Lower leg skin (tissue), 4 donors: ENCODE measurements around the gene MEI1. TPM values are rescaled to one million over a fixed set of nuclear protein-coding genes. Genes with fewer than 3 reads are reported as not detected.

Experiments
- DNase-seq, 2 donors: peaks; one replicate each; pipeline ENCODE4 v3.0.0-alpha.2; 2019; ENCODE audit warnings: low spot score in 2 of 2
- H3K4me3 ChIP-seq: fragments of 200-600 bp; sonication (generic); 2 replicates; pipeline ENCODE4 v1.5.1; 2017; ENCODE audit warnings: mild to moderate bottlenecking, low read depth; ENCODE audit not compliant: poor library complexity, severe bottlenecking
- CTCF ChIP-seq, 3 donors: fragments of 450-650 bp; IDR thresholded peaks; one replicate each; pipeline ENCODE4 v1.5.1; 2016; ENCODE audit warnings: antibody characterized with exemption in 3 of 3, mild to moderate bottlenecking in 3 of 3, moderate library complexity in 2 of 3
- POLR2A ChIP-seq, 2 donors: fragments of 450-650 bp; IDR thresholded peaks; one replicate each; pipeline ENCODE4 v1.6.1; 2016 to 2017; ENCODE audit warnings: antibody characterized with exemption in 2 of 2, mild to moderate bottlenecking in 1 of 2, moderate library complexity in 1 of 2
- WGBS, 2 donors: methylation state at CpG; one replicate each; pipeline ENCODE4 v1.1.5; 2018; 5-methylcytosine and 5-hydroxymethylcytosine counted together
- intact Hi-C: fragments of 100-400 bp; cut with DNase I; formaldehyde crosslinking; loops from one replicate; pipeline ENCODE4 v1.15.0; 2023; ENCODE audit warnings: low total_unique reads
- total RNA-seq, 4 donors: library from RNA; depleted of rRNA; stranded (reverse); fragments of >200 nt; gene quantifications; one replicate each; pipeline ENCODE4 v1.1.0, GENCODE V29; 2016

Gene MEI1
- total RNA-seq, 4 donors from 2014 or later = 1.2 to 2.1 TPM; not detected in 2

DNA sequence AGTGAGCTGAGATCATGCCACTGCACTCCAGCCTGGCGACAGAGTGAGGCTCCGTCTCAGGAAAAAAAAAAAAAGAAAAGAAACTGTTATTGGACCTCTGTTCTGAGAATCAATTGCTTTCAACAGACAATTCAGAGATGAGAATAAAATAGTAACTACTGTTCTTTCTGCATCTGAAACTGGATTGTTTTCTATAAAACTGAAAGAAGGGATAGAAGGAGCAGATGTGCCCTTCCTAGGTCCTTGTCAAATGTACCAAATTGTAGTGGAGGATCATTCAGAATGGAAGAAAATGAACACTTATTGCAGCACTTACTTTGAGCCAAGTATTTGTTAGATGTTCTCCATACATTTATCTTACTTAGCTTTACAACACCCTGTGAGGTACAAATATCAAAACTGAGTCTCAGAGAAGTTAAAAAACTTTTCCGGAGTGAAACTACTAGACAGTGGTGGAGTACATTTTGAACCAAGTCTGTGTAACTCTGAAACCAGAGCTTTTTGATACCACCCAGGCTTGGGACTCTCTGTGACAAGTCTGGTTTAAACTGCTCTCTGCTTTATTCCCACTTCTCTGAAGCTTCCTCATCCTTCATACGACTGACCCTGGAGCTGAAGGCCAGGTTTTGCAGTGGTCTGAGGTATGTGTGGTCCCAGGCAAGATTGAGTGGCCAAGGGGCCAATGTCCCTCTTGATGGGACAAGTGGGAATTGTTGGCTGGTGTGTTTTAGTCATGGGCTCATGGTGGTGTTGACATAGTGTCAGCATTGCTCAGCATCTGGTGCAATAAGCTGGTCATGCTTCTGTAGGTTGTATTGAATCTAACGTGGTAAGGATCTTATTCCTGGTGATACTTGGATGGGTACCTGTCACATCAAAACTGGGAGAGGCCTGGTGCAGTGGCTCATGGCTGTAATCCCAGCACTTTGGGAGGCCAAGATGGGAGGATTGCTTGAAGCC is 53.0 kb downstream of the MEI1 start:
- 75 to 77% methylated on average over 5 of the region's 5 CpGs for WGBS, 2 donors
- TF ChIP-seq POLR2A (IDR thresholded peaks at IDR 0.05) = no peak
- no peak for TF ChIP-seq CTCF (IDR thresholded peaks at IDR 0.05)
- H3K4me3 ChIP-seq = no peak overlapping the region
- intact Hi-C loops = loop anchor here (5.0 kb wide), 1 partner anchor 1450 kb away; no protein-coding TSS in a partner anchor
- DNase-seq = no peak

GRCh38 chr22:41753984-41754383 is 54.7 kb downstream of the MEI1 start:
- intact Hi-C loops = loop anchor here (5.0 kb wide), 1 partner anchor 1452 kb away; no protein-coding TSS in a partner anchor
- 40% methylated on average over 2 of the region's 2 CpGs for WGBS, 2 donors
- no peak for DNase-seq
- no peak overlapping the region for H3K4me3 ChIP-seq
- no peak for TF ChIP-seq POLR2A (IDR thresholded peaks at IDR 0.05)
- TF ChIP-seq CTCF (IDR thresholded peaks at IDR 0.05) = no peak

DNA sequence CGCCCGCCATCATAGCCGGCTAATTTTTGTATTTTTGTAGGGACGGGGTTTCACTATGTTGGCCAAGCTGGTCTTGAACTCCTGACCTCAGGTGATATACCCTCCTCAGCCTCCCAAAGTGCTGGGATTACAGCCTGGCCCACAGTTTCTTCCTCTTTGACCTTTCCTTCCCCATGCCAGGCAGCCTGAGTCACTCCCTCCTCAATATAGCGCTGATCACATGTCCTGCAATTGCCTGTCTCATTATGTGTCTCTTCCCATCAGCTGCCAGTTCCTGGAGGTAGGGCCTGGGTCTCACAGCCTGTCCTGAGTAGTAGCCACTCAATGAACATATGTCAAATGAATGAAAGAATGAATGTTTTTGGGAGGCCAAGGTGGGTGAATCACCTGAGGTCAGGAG is 58.2 kb downstream of the MEI1 start:
- H3K4me3 ChIP-seq = no peak overlapping the region
- TF ChIP-seq CTCF (IDR thresholded peaks at IDR 0.05) (no peak), POLR2A (IDR thresholded peaks at IDR 0.05) (no peak)
- 95% methylated on average over 5 of the region's 5 CpGs for WGBS, 2 donors
- DNase-seq = no peak
- intact Hi-C loops = no loop called here

- TF ChIP-seq POLR2A (IDR thresholded peaks at IDR 0.05) (no peak), CTCF (IDR thresholded peaks at IDR 0.05) (no peak)
- DNase-seq = no peak
- WGBS, 2 donors = 92 to 93% methylated on average over 2 of the region's 2 CpGs
- intact Hi-C loops = no loop called here
- no peak overlapping the region for H3K4me3 ChIP-seq
Observed at GRCh38 chr22:41758231-41758630, 58.9 kb downstream of the MEI1 start.

DNA sequence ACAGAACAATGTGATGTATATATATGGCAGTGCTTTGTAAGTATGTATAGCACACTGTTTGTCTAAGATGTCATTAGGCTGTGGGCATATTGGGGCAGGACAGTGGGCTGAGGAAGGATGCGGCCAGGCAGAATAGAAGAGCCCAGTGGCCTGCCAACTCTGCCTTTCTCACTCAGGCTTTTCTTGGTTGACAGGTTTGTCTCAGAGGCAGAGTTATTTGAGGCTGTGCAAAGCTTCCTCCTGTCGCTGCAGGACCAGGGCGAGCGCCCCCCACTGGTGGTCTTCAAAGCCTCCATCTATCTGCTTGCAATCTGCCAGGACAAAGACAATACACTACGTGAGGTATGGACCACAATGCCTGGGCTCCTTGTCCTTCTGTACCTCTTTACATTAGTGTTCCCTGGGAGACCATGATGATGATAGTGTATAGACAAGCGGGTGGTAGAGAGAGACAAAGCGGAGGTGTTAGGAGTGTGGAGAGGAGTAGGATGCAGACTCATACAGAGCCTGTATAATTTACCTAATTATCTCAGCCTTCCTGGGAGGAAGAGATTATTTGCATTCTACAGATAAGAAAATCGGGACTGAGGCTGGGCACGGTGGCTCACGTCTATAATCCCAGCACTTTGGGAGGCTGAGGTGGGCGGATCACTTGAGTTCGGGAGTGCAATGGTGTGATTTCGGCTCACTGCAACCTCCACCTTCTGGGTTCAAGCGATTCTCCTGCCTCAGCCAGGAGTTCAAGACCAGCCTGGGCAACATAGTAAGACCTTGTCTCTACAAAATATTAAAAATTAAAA is 63.9 kb downstream of the MEI1 start:
- no peak overlapping the region for H3K4me3 ChIP-seq
- TF ChIP-seq POLR2A (IDR thresholded peaks at IDR 0.05) = no peak
- TF ChIP-seq CTCF (IDR thresholded peaks at IDR 0.05) = no peak
- 62 to 67% methylated on average over 13 to 14 of the region's 14 CpGs for WGBS, 2 donors
- intact Hi-C loops = no loop called here
- DNase-seq = no peak
